ENCODE measurements around the gene PPP2CA.
"Not testable (repeated sequence)": the region's sequence is repeated elsewhere in the genome, so short reads cannot be mapped to it uniquely, and the experiment has no call there.

The PPP2CA gene

GRCh38 chr5:134188092-134188491, 37.8 kb downstream of the PPP2CA start:
- no peak for DNase-seq

- peak; percentile 11 to 40 for DNase-seq
These were observed 41.4 kb downstream of the PPP2CA start for GRCh38 chr5:134184155-134185135.

GRCh38 chr5:134183481-134183880, 42.4 kb downstream of the PPP2CA start:
- DNase-seq, result no peak

- DNase-seq, result no peak
These were observed 47.8 kb downstream of the PPP2CA start for GRCh38 chr5:134178096-134178419.

GRCh38 chr5:134177369-134178095, 48.3 kb downstream of the PPP2CA start:
- DNase-seq, result peak in 1 of 2 experiments; percentile 39

- DNase-seq, result peak; percentile 66 to 72
These were observed 49.1 kb downstream of the PPP2CA start, which contains the start of gene SKP1 for GRCh38 chr5:134176511-134177368. Gene SKP1 (minus strand): TSS chr5:134176950. CDS start chr5:134174022, 2,928 bp downstream.

GRCh38 chr5:134175921-134176510, 49.9 kb downstream of the PPP2CA start:
- DNase-seq, result no peak

GRCh38 chr5:134174841-134175839, 50.7 kb downstream of the PPP2CA start:
- peak in 1 of 2 experiments; percentile 14 for DNase-seq

GRCh38 chr5:134171972-134172371, 53.9 kb downstream of the PPP2CA start:
- no peak for DNase-seq

- no peak for DNase-seq
These were observed 63.3 kb downstream of the PPP2CA start for GRCh38 chr5:134162592-134162991.

- no peak for DNase-seq
These were observed 64.1 kb downstream of the PPP2CA start for GRCh38 chr5:134161513-134162395.

GRCh38 chr5:134153657-134154056, 72.2 kb downstream of the PPP2CA start:
- no peak for DNase-seq

- no peak for DNase-seq
These were observed 72.6 kb downstream of the PPP2CA start for GRCh38 chr5:134153241-134153640.

- not testable (repeated sequence) for DNase-seq
These were observed 73.6 kb downstream of the PPP2CA start for GRCh38 chr5:134152173-134152832.

GRCh38 chr5:134151723-134152122, 74.2 kb downstream of the PPP2CA start:
- DNase-seq, result no peak

- DNase-seq, result no peak
These were observed 76.1 kb downstream of the PPP2CA start for GRCh38 chr5:134149571-134150303.

- DNase-seq, result no peak
These were observed 76.8 kb downstream of the PPP2CA start for GRCh38 chr5:134148986-134149539.

GRCh38 chr5:134148316-134148715, 77.6 kb downstream of the PPP2CA start:
- DNase-seq, result no peak

Data from NCI-H2081 (cell line).